Putamen (tissue), 1 donor: ENCODE data around the gene DPYSL4.

Source experiments
- DNase-seq: peaks from one replicate; pipeline ENCODE4 v3.0.0-alpha.2; 2016; ENCODE audit warnings: low spot score

Gene DPYSL4

GRCh38 chr10:132195366-132196075 lies 8.8 kb downstream of the DPYSL4 start:
- DNase-seq, result no peak

- DNase-seq, result no peak
Measured at GRCh38 chr10:132196178-132197113, 9.7 kb downstream of the DPYSL4 start.

- DNase-seq, result no peak
Measured at GRCh38 chr10:132197271-132198067, 10.7 kb downstream of the DPYSL4 start.

GRCh38 chr10:132198068-132198370 lies 11.3 kb downstream of the DPYSL4 start:
- no peak for DNase-seq

- no peak for DNase-seq
Measured at GRCh38 chr10:132198381-132199181, 11.8 kb downstream of the DPYSL4 start.

- no peak for DNase-seq
Measured at GRCh38 chr10:132199268-132199853, 12.6 kb downstream of the DPYSL4 start.

- no peak for DNase-seq
Measured at GRCh38 chr10:132199854-132200311, 13.1 kb downstream of the DPYSL4 start.

- DNase-seq, result no peak
Measured at GRCh38 chr10:132200344-132201110, 13.8 kb downstream of the DPYSL4 start.

- no peak for DNase-seq
Measured at GRCh38 chr10:132201111-132201969, 14.6 kb downstream of the DPYSL4 start.

GRCh38 chr10:132202070-132202970 lies 15.6 kb downstream of the DPYSL4 start:
- DNase-seq, result no peak

- no peak for DNase-seq
Measured at GRCh38 chr10:132203256-132204077, 16.7 kb downstream of the DPYSL4 start.

- no peak for DNase-seq
Measured at GRCh38 chr10:132204078-132204780, 17.5 kb downstream of the DPYSL4 start.

GRCh38 chr10:132204781-132205473 lies 18.2 kb downstream of the DPYSL4 start:
- no peak for DNase-seq

GRCh38 chr10:132205650-132206376 lies 19.1 kb downstream of the DPYSL4 start:
- no peak for DNase-seq

GRCh38 chr10:132206377-132206745 lies 19.6 kb downstream of the DPYSL4 start:
- DNase-seq, result no peak
